ENCODE results near the gene COPG1.
A peak's percentile ranks its signal among the peaks of the same experiment; 100 is the strongest.

Gene COPG1

GRCh38 chr3:129278966-129279906 is 29.8 kb downstream of the COPG1 start:
- peak; percentile 55 for DNase-seq

DNA sequence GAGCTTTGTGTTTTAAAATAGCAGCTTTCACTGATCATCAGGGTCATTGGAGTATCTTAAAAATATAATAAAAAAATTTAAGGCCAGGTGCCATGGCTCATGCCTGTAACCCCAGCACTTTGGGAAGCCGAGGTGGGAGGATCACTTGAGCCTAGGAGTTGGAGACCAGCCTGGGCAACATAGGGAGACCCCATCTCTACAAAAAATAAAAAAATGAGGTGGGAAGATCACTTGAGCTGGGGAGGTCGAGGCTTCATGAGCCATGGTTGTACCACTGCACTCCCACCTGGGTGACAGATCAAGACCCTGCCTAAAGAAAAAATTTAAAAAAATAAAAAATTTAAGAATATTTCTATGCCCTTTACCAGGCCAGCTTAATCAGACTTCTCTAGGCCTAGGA is 30.8 kb downstream of the COPG1 start:
- DNase-seq, result no peak

GRCh38 chr3:129281726-129282125 is 32.3 kb downstream of the COPG1 start:
- no peak for DNase-seq

DNA sequence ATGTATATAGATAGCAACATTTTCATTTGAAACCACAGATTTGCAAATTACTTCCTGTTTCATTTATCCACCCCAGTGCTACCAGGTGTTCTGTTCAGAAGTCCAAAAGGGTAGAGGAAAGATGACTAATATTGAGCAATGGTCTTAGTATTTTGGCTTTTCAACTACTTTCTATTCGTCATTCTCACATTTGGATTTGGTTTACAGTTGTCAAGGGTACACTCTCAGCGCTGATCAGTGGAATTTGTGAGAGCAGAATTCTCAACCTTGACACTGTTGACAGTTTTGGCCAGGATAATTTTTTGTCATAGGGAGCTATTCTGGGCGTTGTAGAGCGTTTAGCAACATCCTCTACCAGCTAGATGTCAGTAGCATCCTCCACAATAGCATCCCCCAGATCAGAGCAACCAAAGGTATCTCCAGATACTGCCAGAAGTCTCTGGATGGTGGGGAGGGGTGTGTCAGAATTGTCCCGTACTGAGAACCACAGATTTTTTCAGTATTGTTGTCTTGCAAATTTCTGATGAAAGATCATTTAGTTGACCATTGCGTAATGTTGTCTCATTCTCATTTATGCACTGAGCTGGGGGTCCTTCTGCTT is 33.4 kb downstream of the COPG1 start:
- DNase-seq, result no peak

- no peak for DNase-seq
Observed at GRCh38 chr3:129286081-129286480, 36.7 kb downstream of the COPG1 start.

- no peak for DNase-seq
Observed at GRCh38 chr3:129288446-129288845, 39.0 kb downstream of the COPG1 start.

GRCh38 chr3:129289201-129289921 is 40.0 kb downstream of the COPG1 start:
- DNase-seq, result no peak

GRCh38 chr3:129291236-129291886 is 42.0 kb downstream of the COPG1 start:
- no peak for DNase-seq

GRCh38 chr3:129295286-129295685 is 45.9 kb downstream of the COPG1 start:
- no peak for DNase-seq

DNA sequence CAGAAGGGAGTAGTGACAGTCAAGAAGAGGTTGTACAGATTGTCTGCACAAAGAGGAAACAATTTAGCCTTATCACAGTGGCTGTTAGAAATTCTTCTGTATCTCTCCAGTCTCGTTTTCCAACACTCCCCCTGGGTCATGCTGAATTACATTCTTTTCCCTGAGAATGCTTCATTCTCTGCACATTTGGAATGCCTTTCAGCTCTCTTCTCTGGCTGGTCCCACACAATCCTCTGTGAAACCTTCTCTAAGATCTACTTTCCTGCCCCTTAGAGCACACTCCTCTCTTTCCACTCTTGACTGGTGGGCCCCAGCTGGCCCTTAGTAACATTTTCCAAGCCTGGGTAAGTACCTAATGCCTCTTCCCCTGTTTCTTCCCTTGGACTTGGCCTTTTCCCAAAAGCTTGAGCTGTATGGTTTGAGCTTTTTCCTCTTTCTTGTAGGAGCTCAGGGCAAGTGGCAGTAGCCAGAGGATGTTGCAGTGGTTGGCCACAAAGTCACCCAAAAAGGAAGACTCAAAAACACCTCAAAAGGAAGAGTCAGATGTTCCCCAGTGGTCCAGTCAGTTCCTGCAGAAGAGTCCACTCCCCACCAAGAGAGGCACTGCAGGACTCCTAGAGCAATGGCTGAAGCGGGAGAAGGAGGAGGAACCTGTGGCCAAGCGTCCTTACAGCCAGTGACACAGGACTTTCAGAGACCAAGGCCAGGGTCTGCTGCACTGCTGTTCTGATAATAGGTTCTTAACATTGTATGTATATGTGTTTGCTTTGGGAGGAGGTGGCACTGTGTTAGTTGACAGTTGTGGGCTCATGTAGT is 54.9 kb downstream of the COPG1 start:
- no peak for DNase-seq

DNA sequence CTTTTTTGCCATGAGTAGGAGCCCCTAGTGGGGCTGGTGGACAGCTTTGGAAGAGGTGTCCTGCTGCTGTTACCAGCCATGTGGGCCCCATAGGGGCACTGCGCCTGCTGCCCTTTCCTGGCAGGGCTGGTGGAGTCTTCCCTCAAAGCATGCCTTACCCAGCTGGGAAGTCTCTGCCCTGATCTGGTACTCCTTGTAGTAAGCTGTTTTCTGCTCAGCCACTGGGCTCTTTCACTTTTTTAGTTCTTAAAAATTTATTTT is 55.5 kb downstream of the COPG1 start:
- DNase-seq, result no peak

DNA sequence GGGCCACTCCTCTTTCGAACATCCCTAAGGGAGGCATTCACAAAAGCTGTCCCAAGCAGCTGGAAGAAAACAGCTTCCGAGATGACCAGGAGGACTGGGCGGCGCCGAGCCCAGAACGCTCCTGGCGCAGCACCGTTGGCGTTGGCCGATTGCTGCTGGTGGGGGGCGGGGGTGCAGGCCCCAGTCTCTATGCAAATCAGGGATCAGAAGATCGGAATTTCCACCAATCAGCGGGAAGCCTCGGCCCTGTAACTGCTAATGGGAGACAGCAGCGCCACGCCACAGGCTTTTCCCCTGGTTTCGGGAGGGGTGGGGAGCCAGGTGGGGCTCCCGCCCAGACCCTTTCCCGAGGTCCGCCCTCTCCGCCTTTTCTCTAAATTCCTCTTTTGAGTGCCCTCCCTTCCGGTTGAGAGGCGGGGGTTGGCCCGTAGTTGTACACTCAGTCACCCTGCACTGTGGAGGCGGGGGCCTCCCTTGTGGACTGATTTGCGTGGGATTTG is 56.2 kb downstream of the COPG1 start:
- no peak for DNase-seq

GRCh38 chr3:129308636-129309035 is 59.2 kb downstream of the COPG1 start:
- DNase-seq, result peak; percentile 12

DNA sequence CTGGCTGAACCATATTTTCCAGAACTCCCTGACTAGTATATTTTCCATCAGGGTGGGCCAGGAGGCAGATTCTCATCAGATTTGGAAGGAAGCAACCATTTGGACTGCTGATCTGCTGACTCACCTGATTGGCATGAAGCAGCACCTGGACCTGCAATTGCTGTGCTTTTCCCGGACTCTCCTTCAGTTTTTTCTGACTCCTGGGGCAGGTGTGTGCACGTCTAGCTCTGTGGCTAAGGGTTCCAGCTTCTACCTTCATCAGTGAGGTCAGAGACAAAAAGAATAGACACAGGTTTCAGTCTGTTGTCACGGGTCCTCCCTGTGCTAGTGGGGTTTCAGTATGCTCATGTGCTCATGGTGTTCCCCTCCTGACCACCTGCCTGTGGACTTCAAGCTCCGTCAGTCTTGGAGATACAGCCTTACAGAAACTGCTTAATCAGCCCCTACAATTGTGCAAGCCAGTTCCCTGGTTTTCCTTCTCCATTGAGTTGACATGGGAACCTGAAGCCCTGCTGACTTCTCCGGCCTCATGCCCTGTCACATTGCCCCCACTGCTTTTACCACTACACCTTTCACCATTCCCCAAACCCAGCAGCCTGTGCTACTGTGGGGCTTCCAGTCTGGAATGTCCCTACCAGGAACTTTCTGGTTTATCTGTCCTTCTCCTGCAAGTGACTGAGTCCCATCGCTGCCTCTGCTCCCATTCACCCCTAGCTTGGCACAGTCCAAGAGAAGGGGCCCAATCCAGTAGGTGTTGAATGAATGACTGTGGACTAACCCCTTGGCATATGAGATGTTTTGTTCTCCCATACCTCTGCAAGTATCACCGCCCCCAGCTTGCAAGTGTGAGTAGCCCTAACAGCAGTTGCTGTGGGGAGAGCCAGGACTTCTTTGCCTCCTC is 61.0 kb downstream of the COPG1 start:
- no peak for DNase-seq

DNA sequence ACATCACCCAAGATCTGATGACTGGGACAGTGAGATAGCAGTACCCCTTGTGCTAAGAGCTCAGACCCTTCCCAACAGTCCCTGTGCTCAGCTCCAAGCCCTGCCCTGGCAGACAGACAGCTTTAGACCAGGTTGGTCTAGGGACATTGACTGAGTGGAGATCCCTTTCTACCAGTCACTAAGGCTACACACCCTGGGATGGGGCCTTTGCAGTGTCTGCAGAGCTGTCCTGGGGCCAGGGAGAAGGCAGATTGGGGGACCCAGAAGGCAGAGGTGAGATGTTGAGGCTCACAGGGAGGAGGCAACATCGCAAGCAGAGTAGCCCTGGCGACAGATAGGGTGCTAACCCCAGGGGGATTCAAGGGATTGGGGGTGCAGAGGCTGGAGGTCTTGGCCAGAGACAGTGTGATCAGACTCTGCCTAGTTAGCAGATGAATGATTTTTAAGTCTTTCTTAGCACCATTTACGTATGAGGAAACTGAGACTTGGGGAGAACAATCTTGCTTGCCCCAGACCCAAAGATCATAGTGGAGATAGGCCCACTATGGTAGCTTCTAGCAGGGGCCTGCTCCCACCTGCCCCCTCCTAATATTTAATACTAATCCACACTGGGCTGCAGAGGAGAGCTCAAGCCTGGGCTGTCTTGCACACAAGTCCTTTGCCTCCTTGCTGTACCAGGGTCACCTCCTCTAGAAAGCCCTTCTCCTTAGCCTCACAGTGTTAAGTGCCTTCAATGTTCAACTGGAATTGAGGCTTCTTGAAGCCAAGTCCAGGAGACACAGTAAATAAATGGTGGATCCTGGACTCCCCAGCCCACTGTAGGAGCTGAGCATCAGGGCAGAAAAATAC is 61.9 kb downstream of the COPG1 start:
- DNase-seq, result no peak

DNA sequence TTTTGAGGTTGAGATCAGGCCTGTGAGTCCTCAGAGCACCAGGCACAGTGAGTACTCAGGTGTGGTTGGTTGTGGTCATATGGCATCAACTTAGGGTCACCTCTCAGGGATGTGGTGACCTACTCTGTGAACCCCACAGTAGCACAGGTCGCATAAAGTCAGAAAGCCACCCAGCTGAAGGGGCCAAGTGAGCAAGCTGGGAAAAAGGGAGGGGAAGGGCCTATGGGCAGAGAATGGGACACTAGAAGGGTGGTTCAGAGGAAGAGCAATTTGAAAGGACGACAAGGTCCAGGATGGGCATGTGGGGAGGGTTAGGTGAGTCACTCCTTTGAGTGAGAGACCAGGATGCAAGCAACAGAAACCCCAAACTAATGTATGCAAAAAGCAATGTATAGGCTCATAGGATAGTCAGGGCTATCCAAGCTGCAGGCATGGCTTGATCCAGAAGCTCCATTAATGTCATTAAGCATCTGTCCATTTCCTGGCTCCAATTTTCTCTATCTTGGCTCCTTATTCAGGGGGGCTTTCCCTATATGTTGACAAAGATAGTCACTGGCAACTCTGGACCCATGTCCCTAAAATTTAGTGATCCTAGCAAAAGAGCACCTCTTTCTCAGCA is 62.7 kb downstream of the COPG1 start:
- no peak for DNase-seq

GRCh38 chr3:129312671-129313414 is 63.4 kb downstream of the COPG1 start:
- peak; percentile 55 for DNase-seq

DNA sequence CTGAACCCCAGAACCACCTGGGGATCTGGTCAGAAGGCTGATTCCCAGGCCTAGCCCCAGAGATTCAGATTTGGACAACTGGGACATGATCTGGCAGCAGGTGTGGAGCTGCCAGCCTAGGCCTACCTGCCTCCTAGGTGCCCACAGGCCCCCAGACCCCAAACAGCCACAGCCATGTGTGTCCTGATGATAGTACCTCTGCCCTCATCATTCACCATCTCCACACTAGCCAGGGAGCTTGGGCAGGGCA is 63.9 kb downstream of the COPG1 start:
- peak; percentile 57 for DNase-seq

GRCh38 chr3:129313665-129314385 is 64.4 kb downstream of the COPG1 start:
- peak; percentile 64 for DNase-seq

Measured in OCI-M1 (cell line).